NCI-H446 treated with DMSO at 0.1 percent for 48 hours (cell line): ENCODE data around the gene PCDHGB1.
"Not testable (repeated sequence)": the region's sequence is repeated elsewhere in the genome, so short reads cannot be mapped to it uniquely, and the experiment has no call there.

Experiments
- DNase-seq: peaks from one replicate; lab custom pipeline; 2025; lab: John Stamatoyannopoulos, UW

PCDHGB1 gene

GRCh38 chr5:141383345-141383744 lies 33.4 kb downstream of the PCDHGB1 start:
- DNase-seq = no peak

DNA sequence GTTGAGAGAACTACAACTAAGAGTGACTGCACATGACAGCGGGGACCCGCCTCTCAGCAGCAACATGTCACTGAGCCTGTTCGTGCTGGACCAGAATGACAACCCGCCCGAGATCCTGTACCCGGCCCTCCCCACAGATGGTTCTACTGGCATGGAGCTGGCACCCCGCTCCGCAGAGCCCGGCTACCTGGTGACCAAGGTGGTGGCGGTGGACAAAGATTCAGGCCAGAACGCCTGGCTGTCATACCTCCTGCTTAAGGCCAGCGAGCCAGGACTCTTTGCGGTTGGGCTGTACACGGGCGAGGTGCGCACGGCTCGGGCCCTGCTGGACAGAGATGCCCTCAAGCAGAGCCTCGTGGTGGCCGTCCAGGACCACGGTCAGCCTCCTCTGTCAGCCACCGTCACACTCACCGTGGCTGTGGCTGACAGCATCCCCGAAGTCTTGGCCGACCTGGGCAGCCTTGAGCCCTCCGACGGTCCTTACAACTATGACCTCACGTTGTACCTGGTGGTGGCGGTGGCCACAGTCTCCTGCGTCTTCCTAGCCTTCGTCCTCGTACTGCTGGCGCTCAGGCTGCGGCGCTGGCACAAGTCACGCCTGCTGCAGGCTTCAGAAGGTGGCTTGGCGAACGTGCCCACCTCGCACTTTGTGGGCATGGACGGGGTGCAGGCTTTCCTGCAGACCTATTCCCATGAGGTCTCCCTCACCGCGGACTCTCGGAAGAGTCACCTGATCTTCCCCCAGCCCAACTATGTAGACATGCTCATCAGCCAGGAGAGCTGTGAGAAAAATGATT lies 34.8 kb downstream of the PCDHGB1 start:
- no peak for DNase-seq

- DNase-seq = not testable (repeated sequence)
Measured at GRCh38 chr5:141387557-141388311, 37.8 kb downstream of the PCDHGB1 start, which contains the start of gene PCDHGB4. PCDHGB4 (plus strand) TSS chr5:141387698; CDS start chr5:141387885, 187 bp downstream.

GRCh38 chr5:141388661-141389060 lies 38.8 kb downstream of the PCDHGB1 start:
- DNase-seq = no peak

- DNase-seq = no peak
Measured at GRCh38 chr5:141389153-141390042, 39.5 kb downstream of the PCDHGB1 start.

DNA sequence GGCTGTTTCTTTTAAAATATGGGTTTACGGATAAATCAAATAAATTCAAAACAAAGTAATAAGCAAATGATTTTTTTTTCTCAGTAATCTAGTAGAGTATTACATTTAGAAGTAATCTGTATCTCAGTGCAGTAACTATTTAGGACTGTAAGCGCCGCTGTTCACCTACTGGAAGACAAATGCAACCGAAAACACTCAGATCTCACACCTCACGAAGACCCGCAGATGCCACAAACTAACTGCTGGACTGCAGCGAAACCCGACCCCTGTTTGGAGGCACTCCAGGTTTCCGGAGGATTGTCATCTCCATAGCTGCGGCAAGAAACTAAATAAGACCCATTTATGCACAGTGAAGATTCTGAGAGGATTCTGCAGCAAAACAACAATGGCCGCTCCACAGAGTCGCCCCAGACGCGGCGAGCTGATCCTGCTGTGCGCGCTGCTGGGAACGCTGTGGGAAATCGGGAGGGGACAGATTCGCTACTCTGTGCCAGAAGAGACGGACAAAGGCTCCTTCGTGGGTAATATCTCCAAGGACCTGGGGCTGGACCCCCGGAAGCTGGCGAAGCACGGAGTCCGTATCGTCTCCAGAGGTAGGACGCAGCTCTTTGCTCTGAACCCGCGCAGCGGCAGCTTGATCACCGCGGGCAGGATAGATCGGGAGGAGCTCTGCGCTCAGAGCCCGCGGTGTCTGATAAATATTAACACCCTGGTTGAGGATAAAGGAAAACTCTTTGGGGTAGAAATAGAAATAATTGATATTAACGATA lies 42.7 kb downstream of the PCDHGB1 start, which contains the start of gene PCDHGA8:
Gene PCDHGA8 (plus strand): TSS at position 205 of the 770 bp plus-strand sequence. CDS start 181 bp downstream, at position 386.
- DNase-seq = no peak

DNA sequence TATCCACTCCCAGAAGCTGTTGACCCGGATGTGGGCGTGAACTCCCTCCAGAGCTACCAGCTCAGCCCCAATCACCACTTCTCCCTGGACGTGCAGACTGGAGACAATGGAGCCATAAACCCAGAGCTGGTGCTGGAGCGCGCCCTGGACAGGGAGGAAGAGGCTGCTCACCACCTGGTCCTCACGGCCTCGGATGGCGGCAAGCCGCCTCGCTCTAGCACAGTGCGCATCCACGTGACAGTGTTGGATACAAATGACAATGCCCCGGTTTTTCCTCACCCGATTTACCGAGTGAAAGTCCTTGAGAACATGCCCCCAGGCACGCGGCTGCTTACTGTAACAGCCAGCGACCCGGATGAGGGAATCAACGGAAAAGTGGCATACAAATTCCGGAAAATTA lies 43.4 kb downstream of the PCDHGB1 start:
- no peak for DNase-seq

- not testable (repeated sequence) for DNase-seq
Measured at GRCh38 chr5:141394401-141395187, 44.7 kb downstream of the PCDHGB1 start.

DNA sequence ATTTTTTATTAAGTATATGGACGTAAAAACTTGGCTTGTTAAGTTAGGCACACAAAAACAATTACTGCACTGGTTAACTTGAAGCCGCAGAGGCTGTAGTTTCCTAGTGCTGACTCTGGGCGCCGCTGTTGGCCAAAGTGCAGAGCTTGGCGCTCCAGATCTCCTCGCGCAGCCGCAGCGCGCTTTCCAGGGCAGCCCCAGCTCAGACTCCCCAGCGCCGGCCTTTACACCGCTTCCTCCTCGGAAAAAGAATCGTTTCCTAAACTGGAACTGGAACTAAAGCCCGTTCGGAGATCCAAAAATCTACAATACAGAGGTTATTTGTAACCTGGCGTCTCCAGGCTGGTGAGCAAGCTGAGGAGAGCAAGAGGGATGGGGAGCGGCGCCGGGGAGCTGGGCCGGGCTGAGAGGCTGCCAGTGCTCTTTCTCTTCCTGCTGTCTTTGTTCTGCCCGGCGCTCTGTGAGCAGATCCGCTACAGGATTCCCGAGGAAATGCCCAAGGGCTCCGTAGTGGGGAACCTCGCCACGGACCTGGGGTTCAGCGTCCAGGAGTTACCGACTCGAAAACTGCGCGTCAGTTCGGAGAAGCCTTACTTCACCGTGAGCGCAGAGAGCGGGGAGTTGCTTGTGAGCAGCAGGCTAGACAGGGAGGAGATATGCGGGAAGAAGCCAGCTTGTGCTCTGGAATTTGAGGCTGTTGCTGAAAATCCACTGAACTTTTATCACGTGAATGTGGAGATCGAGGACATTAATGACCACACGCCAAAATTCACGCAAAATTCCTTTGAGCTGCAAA lies 48.1 kb downstream of the PCDHGB1 start, which contains the start of gene PCDHGB5:
Gene PCDHGB5 (plus strand): TSS at position 192 of the 796 bp plus-strand sequence. CDS start 181 bp downstream, at position 373.
- DNase-seq = not testable (repeated sequence)

GRCh38 chr5:141398608-141399007 lies 48.7 kb downstream of the PCDHGB1 start:
- DNase-seq = no peak

GRCh38 chr5:141399555-141400258 lies 49.8 kb downstream of the PCDHGB1 start:
- no peak for DNase-seq
